H1 (cell line): ENCODE results near the gene CPT1A. TPM values are rescaled to one million over a fixed set of nuclear protein-coding genes. Genes with fewer than 3 reads are reported as not detected.

Source experiments
- CTCF ChIA-PET: fragments of 300-600 bp; sonication (Branson Sonifier 250); formaldehyde crosslinking; loops from one replicate; lab custom pipeline; 2021; ENCODE audit not compliant: partially characterized antibody; lab: Charles Lee
- POLR2A ChIA-PET: fragments of 300-600 bp; sonication (Branson Sonifier 250); formaldehyde crosslinking; loops from one replicate; lab custom pipeline; 2021; ENCODE audit warnings: inconsistent platforms; ENCODE audit not compliant: partially characterized antibody; lab: Charles Lee
- DNase-seq, 2 experiments: peaks; one replicate each; pipeline versions ENCODE4 v3.0.0 to v3.0.0-alpha.2; 2010 to 2022; ENCODE audit warnings: low spot score in 2 of 2, low read depth in 1 of 2, mixed read lengths in 1 of 2
- FAIRE-seq: peaks from 2 replicates; lab custom pipeline; 2011; peaks lifted over from hg19 to GRCh38; lab: Jason Lieb, UNC
- H2AFZ ChIP-seq: 2 replicates; pipeline ENCODE4 v1.8.1; 2012; ENCODE audit warnings: low read length, inconsistent platforms
- H2AK5ac ChIP-seq: 2 replicates; pipeline ENCODE4 v1.6.1; 2013; ENCODE audit warnings: low read depth, low read length
- H2BK120ac ChIP-seq: replicated peaks from 2 replicates; pipeline ENCODE3; 2013; ENCODE audit warnings: low read depth, low read length, inconsistent platforms
- H2BK12ac ChIP-seq: 2 replicates; pipeline ENCODE4 v1.6.1; 2013; ENCODE audit warnings: low read depth, low read length
- H2BK15ac ChIP-seq: 2 replicates; pipeline ENCODE4 v1.6.1; 2013; ENCODE audit warnings: low read length
- H2BK20ac ChIP-seq: 2 replicates; pipeline ENCODE4 v1.6.1; 2013; ENCODE audit warnings: low read length
- H2BK5ac ChIP-seq: 2 replicates; pipeline ENCODE4 v1.6.1; 2013; ENCODE audit warnings: low read depth, low read length
- H3K14ac ChIP-seq: 2 replicates; pipeline ENCODE4 v1.6.1; 2013; ENCODE audit warnings: inconsistent platforms; ENCODE audit not compliant: insufficient read length
- H3K18ac ChIP-seq: 2 replicates; pipeline ENCODE4 v1.6.1; 2013; ENCODE audit warnings: low read length; ENCODE audit errors: extremely low read depth
- H3K23ac ChIP-seq: 2 replicates; pipeline ENCODE4 v1.6.1; 2013; ENCODE audit warnings: inconsistent platforms; ENCODE audit not compliant: insufficient read length
- H3K23me2 ChIP-seq: 2 replicates; pipeline ENCODE4 v1.6.1; 2013; ENCODE audit warnings: low read depth, low read length
- H3K27ac ChIP-seq: 2 replicates; pipeline ENCODE4 v1.6.1; 2011; ENCODE audit warnings: low read depth, low read length, inconsistent platforms
- H3K27me3 ChIP-seq, 4 experiments: replicated peaks in 1 of 4; 1 replicate in 1 of 4; 2 replicates in 3 of 4; pipeline versions ENCODE4 v1.6.1 to v1.8.1; 2011 to 2013; ENCODE audit warnings: low read length in 3 of 4, mild to moderate bottlenecking in 3 of 4, inconsistent platforms in 2 of 4, mixed read lengths in 2 of 4, moderate library complexity in 1 of 4; ENCODE audit not compliant: control insufficient read depth in 3 of 4, insufficient read depth in 3 of 4; ENCODE audit errors: extremely low read depth in 1 of 4
- H3K36me3 ChIP-seq, 4 experiments: 2 replicates each; pipeline versions ENCODE4 v1.6.1 to v1.8.1; 2011 to 2013; ENCODE audit warnings: mild to moderate bottlenecking in 4 of 4, low read length in 3 of 4, moderate library complexity in 2 of 4, control low read depth in 1 of 4, inconsistent platforms in 1 of 4; ENCODE audit not compliant: insufficient read depth in 4 of 4, control insufficient read depth in 2 of 4
- H3K4ac ChIP-seq: replicated peaks from 2 replicates; pipeline ENCODE3; 2013; ENCODE audit warnings: low read length, low read depth, mixed read lengths, inconsistent platforms; ENCODE audit not compliant: insufficient read length
- H3K4me1 ChIP-seq, 4 experiments: replicated peaks in 1 of 4; 1 replicate in 1 of 4; 2 replicates in 3 of 4; pipeline versions ENCODE4 v1.6.1 to v1.8.1; 2011 to 2013; ENCODE audit warnings: low read length in 3 of 4, inconsistent platforms in 2 of 4, mixed read lengths in 1 of 4; ENCODE audit not compliant: insufficient read depth in 4 of 4, control insufficient read depth in 3 of 4
- H3K4me2 ChIP-seq, 2 experiments: 2 replicates each; pipeline versions ENCODE4 v1.6.1 to v1.8.1; 2011 to 2013; ENCODE audit warnings: low read depth in 2 of 2, low read length in 2 of 2, control low read depth in 1 of 2, inconsistent platforms in 1 of 2, mild to moderate bottlenecking in 1 of 2; ENCODE audit not compliant: insufficient read depth in 1 of 2
- H3K4me3 ChIP-seq, 4 experiments: fragments of 200-600, 300-600 bp in 1 of 4; sonication (generic), shearing (Covaris generic), sonication (Bioruptor Twin) in 1 of 4; 2 replicates each; pipeline versions ENCODE4 v1.5.1 to v1.8.1; 2011 to 2016; ENCODE audit warnings: low read length in 4 of 4, low read depth in 3 of 4, control low read depth in 2 of 4, inconsistent platforms in 2 of 4, mild to moderate bottlenecking in 2 of 4, mixed read lengths in 1 of 4, moderate library complexity in 1 of 4; ENCODE audit not compliant: insufficient read depth in 2 of 4; ENCODE audit errors: extremely low read depth in 1 of 4
- H3K56ac ChIP-seq: replicated peaks from 2 replicates; pipeline ENCODE3; 2013; ENCODE audit warnings: low read depth, mild to moderate bottlenecking, mixed read lengths, low read length, inconsistent platforms; ENCODE audit not compliant: insufficient read length
- H3K79me1 ChIP-seq: 2 replicates; pipeline ENCODE4 v1.6.1; 2013; ENCODE audit warnings: low read depth, low read length, control low read depth
- H3K79me2 ChIP-seq, 2 experiments: 2 replicates each; pipeline versions ENCODE4 v1.6.1 to v1.8.1; 2012 to 2013; ENCODE audit warnings: low read length in 2 of 2, mild to moderate bottlenecking in 2 of 2, inconsistent platforms in 1 of 2; ENCODE audit not compliant: insufficient read depth in 2 of 2, control insufficient read depth in 1 of 2
- H3K9ac ChIP-seq, 4 experiments: replicated peaks in 1 of 4; 1 replicate in 1 of 4; 2 replicates in 3 of 4; pipeline versions ENCODE4 v1.6.1 to v1.8.1; 2011 to 2013; ENCODE audit warnings: low read depth in 3 of 4, low read length in 3 of 4, control low read depth in 2 of 4, mild to moderate bottlenecking in 2 of 4, moderate library complexity in 2 of 4, inconsistent platforms in 1 of 4; ENCODE audit errors: extremely low read depth in 1 of 4
- H3K9me3 ChIP-seq, 2 experiments: 2 replicates each; pipeline versions ENCODE4 v1.6.1 to v1.8.1; 2012 to 2013; ENCODE audit warnings: mild to moderate bottlenecking in 2 of 2, moderate library complexity in 2 of 2, control low read depth in 1 of 2, inconsistent platforms in 1 of 2, low read depth in 1 of 2, low read length in 1 of 2, mixed read lengths in 1 of 2; ENCODE audit not compliant: insufficient read depth in 2 of 2
- H4K20me1 ChIP-seq, 2 experiments: replicated peaks in 1 of 2; 2 replicates each; pipeline versions ENCODE3 to v1.8.1; 2011 to 2013; ENCODE audit warnings: inconsistent platforms in 2 of 2, low read length in 2 of 2, mild to moderate bottlenecking in 1 of 2; ENCODE audit not compliant: insufficient read depth in 2 of 2, control insufficient read depth in 1 of 2
- H4K5ac ChIP-seq: 2 replicates; pipeline ENCODE4 v1.6.1; 2013; ENCODE audit warnings: low read length, low read depth, mixed read lengths, inconsistent platforms; ENCODE audit not compliant: insufficient read length
- H4K8ac ChIP-seq: 2 replicates; pipeline ENCODE4 v1.8.0; 2013; ENCODE audit warnings: mild to moderate bottlenecking, moderate library complexity, low read length, inconsistent platforms; ENCODE audit not compliant: insufficient read depth; ENCODE audit errors: extremely low read depth
- H4K91ac ChIP-seq: replicated peaks from 2 replicates; pipeline ENCODE3; 2013; ENCODE audit warnings: low read length, mixed read lengths, inconsistent platforms; ENCODE audit not compliant: insufficient read length
- BCL11A ChIP-seq, 2 experiments: IDR thresholded peaks; one replicate each; pipeline ENCODE4 v1.6.1; 2011; ENCODE audit warnings: low read depth in 2 of 2, low read length in 2 of 2, mild to moderate bottlenecking in 2 of 2
- FOSL1 ChIP-seq: IDR thresholded peaks from 2 replicates; pipeline ENCODE4 v1.6.1; 2011; ENCODE audit warnings: mild to moderate bottlenecking, low read depth, low read length, moderate library complexity; ENCODE audit not compliant: insufficient read depth
- KDM4A ChIP-seq: IDR thresholded peaks from one replicate; pipeline ENCODE4 v1.7.1; 2012; ENCODE audit warnings: low read depth, mild to moderate bottlenecking, moderate library complexity, low read length, inconsistent platforms; ENCODE audit not compliant: severe bottlenecking
- RAD21 ChIP-seq, 2 experiments: IDR thresholded peaks in 1 of 2; conservative IDR thresholded peaks in 1 of 2; 2 replicates each; pipeline ENCODE4 v1.6.1; 2011; ENCODE audit warnings: low read depth in 2 of 2, low read length in 2 of 2, improper control_type of control experiment in 1 of 2, inconsistent platforms in 1 of 2, mild to moderate bottlenecking in 1 of 2, moderate library complexity in 1 of 2
- SRF ChIP-seq: IDR thresholded peaks from 2 replicates; pipeline ENCODE4 v1.6.1; 2011; ENCODE audit warnings: mild to moderate bottlenecking, low read depth, low read length, moderate library complexity
- TCF12 ChIP-seq: IDR thresholded peaks from 2 replicates; pipeline ENCODE4 v1.6.1; 2011; ENCODE audit warnings: low read depth, mild to moderate bottlenecking, low read length
- TEAD4 ChIP-seq: IDR thresholded peaks from 2 replicates; pipeline ENCODE4 v1.6.1; 2012; ENCODE audit warnings: low read depth, low read length, inconsistent platforms, mixed read lengths
- ZNF274 ChIP-seq: IDR thresholded peaks from 2 replicates; pipeline ENCODE4 v1.7.0; 2012; ENCODE audit warnings: low read length, borderline replicate concordance; ENCODE audit errors: extremely low read depth
- WGBS, 2 experiments: shearing (Covaris generic) in 1 of 2; methylation state at CpG; one replicate each; pipeline versions ENCODE4 v1.1.6 to v1.1.7; 2013 to 2015; ENCODE audit warnings: low lambda C conversion rate in 2 of 2, mixed read lengths in 2 of 2, inconsistent platforms in 1 of 2, low coverage in 1 of 2, missing lambda C conversion rate in 1 of 2; ENCODE audit not compliant: insufficient replicate concordance in 2 of 2, insufficient coverage in 1 of 2, insufficient read length in 1 of 2; ENCODE audit errors: extremely low coverage in 1 of 2, missing lambda C conversion rate in 1 of 2; 5-methylcytosine and 5-hydroxymethylcytosine counted together
- polyA plus RNA-seq, 7 experiments: library from polyadenylated mRNA; depleted of rRNA in 3 of 7; stranded (reverse) in 5 of 7; unstranded in 2 of 7; fragments of >200 nt in 5 of 7; fragments of 200-250 nt in 2 of 7; gene quantifications; 1 replicate in 5 of 7; 2 replicates in 1 of 7; 4 replicates in 1 of 7; pipeline versions ENCODE4 v1.2.1 to v1.2.3, GENCODE V29; 2011 to 2013; ENCODE audit warnings: missing spikeins in 2 of 7, mixed read lengths in 2 of 7
- total RNA-seq: library from RNA; stranded (reverse); fragmentation: NEBNext Ultra II Directional; extraction: Animal tissue kit (Norgen Biotek cat#: 25700); gene quantifications from 2 replicates; pipeline ENCODE4 v1.2.1, GENCODE V29; 2021
- TF ChIP-seq, protein P1 (sequence below), 3 experiments: IDR thresholded peaks; 1 replicate in 2 of 3; 2 replicates in 1 of 3; pipeline versions ENCODE4 v1.5.1 to v1.6.1; 2011; ENCODE audit warnings: low read length in 3 of 3, mild to moderate bottlenecking in 3 of 3, inconsistent platforms in 2 of 3, low read depth in 1 of 3, moderate library complexity in 1 of 3; ENCODE audit not compliant: insufficient read depth in 1 of 3; ENCODE audit errors: control extremely low read depth in 1 of 3

Gene CPT1A
- total and polyA plus RNA-seq, 2 of the 8 experiments (the other 6 are each of a cell fraction or from before 2014, with no cell fraction given): 2.9 to 12.2 TPM

DNA sequence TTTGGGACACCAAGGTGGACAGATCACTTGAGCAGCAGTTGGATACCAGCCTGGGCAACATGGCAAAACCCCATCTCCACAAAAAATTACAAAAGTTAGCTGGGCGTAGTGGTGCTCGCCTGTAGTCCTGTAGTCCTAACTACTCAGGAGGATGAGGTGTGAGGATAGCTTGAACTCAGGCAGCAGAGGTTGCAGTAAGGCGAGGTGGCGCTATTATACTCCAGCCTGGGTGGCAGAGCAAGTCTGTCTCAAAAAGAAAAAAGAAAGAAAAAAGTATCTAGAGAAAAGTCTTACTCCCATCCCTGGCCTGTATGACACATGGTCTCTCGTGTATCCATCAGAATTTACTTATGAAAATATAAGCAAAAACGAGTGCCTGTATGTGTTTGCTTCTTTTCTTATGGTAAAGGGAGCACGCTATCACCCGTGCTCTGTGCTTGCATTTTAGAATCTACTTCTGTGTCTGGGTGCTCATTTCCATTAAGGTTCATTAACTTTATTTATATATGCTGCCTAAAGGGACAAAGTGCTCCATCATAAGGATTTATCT, 15.4 kb upstream of the CPT1A start:
- ChIA-PET POLR2A (interaction anchor here (0.6 to 1.0 kb wide), 3 partner anchors 18 to 1863 kb away, joined by 3 read pairs; partner anchors contain the start of gene C11orf24), CTCF (interaction anchor here (0.7 to 1.1 kb wide), 4 partner anchors 13 to 55 kb away, joined by 3 to 4 read pairs (median 3); no protein-coding TSS in a partner anchor)
- H3K9me3 ChIP-seq: peaks cover 0 to 6% of the 10 kb centered on the region in 2 experiments; a peak in 1 of 4 replicates
- H3K27ac ChIP-seq: no peak overlapping the region
- no peak overlapping the region for H3K9ac ChIP-seq
- no peaks in the 10 kb centered on the region for H3K36me3 ChIP-seq
- no peak overlapping the region for H2BK12ac ChIP-seq
- H3K23me2 ChIP-seq: peaks cover 11% of the 10 kb centered on the region; the same call in 1 of the 2 replicates
- no peak overlapping the region for H2BK5ac ChIP-seq
- WGBS, 2 experiments: 72% methylated on average over 8 of the region's 8 CpGs; no CpG with 5 or more reads in 1 of the 2 experiments
- no peaks in the 10 kb centered on the region for H3K79me2 ChIP-seq
- no peak overlapping the region for H3K4ac ChIP-seq
- no peak overlapping the region for H4K5ac ChIP-seq
- no peak overlapping the region for H4K8ac ChIP-seq
- no peak overlapping the region for H3K23ac ChIP-seq
- H3K27me3 ChIP-seq: peaks cover 5 to 27% (median 14%) of the 10 kb centered on the region in 4 experiments; a peak in 6 of 7 replicates
- H2BK15ac ChIP-seq: no peak overlapping the region
- no peaks in the 10 kb centered on the region for H4K20me1 ChIP-seq
- no peak overlapping the region for H4K91ac ChIP-seq
- no peak overlapping the region for H2BK120ac ChIP-seq
- DNase-seq: no peak
- H3K79me1 ChIP-seq: no peaks in the 10 kb centered on the region
- H2BK20ac ChIP-seq: no peak overlapping the region
- H3K18ac ChIP-seq: no peak overlapping the region
- no peak overlapping the region; a peak in 1 of 4 replicates for H3K4me2 ChIP-seq
- no peak overlapping the region for H2AK5ac ChIP-seq
- no peak overlapping the region for H2AFZ ChIP-seq
- H3K4me3 ChIP-seq: no peak overlapping the region
- H3K56ac ChIP-seq: no peak overlapping the region
- peaks cover 0 to 6% (median 1%) of the 10 kb centered on the region in 4 experiments; a peak in 3 of 7 replicates for H3K4me1 ChIP-seq
- no peak overlapping the region for H3K14ac ChIP-seq
- no peak for FAIRE-seq
- TF ChIP-seq ZNF274 (no peak), TEAD4 (no peak), BCL11A (IDR thresholded peaks at IDR 0.05; ENCODE audit: low read depth in 2 of 2, low read length in 2 of 2) (no peak), SRF (no peak), TCF12 (no peak), KDM4A (no peak), FOSL1 (no peak), RAD21 (IDR thresholded peaks at IDR 0.05 in 1 of 2, conservative IDR thresholded peaks at IDR 0.05 in 1 of 2; ENCODE audit: low read depth in 2 of 2, low read length in 2 of 2) (peak in 1 of 2 experiments; percentile 20; a peak in 1 of 4 replicates)
- TF ChIP-seq, protein P1, sequence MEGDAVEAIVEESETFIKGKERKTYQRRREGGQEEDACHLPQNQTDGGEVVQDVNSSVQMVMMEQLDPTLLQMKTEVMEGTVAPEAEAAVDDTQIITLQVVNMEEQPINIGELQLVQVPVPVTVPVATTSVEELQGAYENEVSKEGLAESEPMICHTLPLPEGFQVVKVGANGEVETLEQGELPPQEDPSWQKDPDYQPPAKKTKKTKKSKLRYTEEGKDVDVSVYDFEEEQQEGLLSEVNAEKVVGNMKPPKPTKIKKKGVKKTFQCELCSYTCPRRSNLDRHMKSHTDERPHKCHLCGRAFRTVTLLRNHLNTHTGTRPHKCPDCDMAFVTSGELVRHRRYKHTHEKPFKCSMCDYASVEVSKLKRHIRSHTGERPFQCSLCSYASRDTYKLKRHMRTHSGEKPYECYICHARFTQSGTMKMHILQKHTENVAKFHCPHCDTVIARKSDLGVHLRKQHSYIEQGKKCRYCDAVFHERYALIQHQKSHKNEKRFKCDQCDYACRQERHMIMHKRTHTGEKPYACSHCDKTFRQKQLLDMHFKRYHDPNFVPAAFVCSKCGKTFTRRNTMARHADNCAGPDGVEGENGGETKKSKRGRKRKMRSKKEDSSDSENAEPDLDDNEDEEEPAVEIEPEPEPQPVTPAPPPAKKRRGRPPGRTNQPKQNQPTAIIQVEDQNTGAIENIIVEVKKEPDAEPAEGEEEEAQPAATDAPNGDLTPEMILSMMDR (IDR thresholded peaks at IDR 0.05; ENCODE audit: control extremely low read depth in 1 of 3, insufficient read depth in 1 of 3, low read depth in 1 of 3, low read length in 3 of 3): peak; percentile 10 to 23 (median 14); a peak in 2 of 4 replicates
